ENCODE results near the gene TRPV4. TPM values are rescaled to one million over a fixed set of nuclear protein-coding genes. Genes with fewer than 3 reads are reported as not detected.

The TRPV4 gene
- total and polyA plus RNA-seq, 2 experiments from 2014 or later = 0.66 to 1.1 TPM

- Mint-ChIP-seq H3K27me3 (ENCODE audit: insufficient read depth, low read depth, poor library complexity) (peaks cover 5% of the 10 kb centered on the region), H3K9me3 (no peaks in the 10 kb centered on the region), H3K27ac (no peak overlapping the region), H3K4me3 (no peak overlapping the region), H3K4me1 (peaks cover 2% of the 10 kb centered on the region; the same call in 2 of the 3 replicates), H3K36me3 (ENCODE audit: low read depth) (no peaks in the 10 kb centered on the region)
- H2AFZ ChIP-seq = no peak overlapping the region
- no peaks in the 10 kb centered on the region for H3K36me3 ChIP-seq (ENCODE audit: insufficient read depth)
- no peaks in the 10 kb centered on the region for H3K4me1 ChIP-seq (ENCODE audit: insufficient read depth)
- no peaks in the 10 kb centered on the region for H4K20me1 ChIP-seq (replicated peaks; ENCODE audit: insufficient read depth)
- H3K27ac ChIP-seq (ENCODE audit: low read depth) = no peak overlapping the region
- H3F3A ChIP-seq (replicated peaks; ENCODE audit: low read depth) = no peaks in the 10 kb centered on the region
- 0 out of 2 replicates have a peak, but pooled peaks cover 7% of the 10 kb centered on the region for H3K9me2 ChIP-seq (ENCODE audit: insufficient read depth)
- ATAC-seq (no peak), DNase-seq (ENCODE audit: low spot score) (no peak)
- H3K27me3 ChIP-seq (ENCODE audit: insufficient read depth) = no peaks in the 10 kb centered on the region
- TF ChIP-seq CTCF (conservative IDR thresholded peaks at IDR 0.05; ENCODE audit: low read depth in 2 of 2) (no peak), JUNB (IDR thresholded peaks at IDR 0.05; ENCODE audit: unreplicated experiment) (no peak), EZH2 (IDR thresholded peaks at IDR 0.05; ENCODE audit: low read depth, unreplicated experiment) (no peak), NANOG (IDR thresholded peaks at IDR 0.05; ENCODE audit: borderline replicate concordance) (no peak), STAT1 (IDR thresholded peaks at IDR 0.05; ENCODE audit: unreplicated experiment) (no peak), ZNF462 (CRISPR knock-in tag; IDR thresholded peaks at IDR 0.05) (no peak), POLR2AphosphoS5 (IDR thresholded peaks at IDR 0.05; ENCODE audit: low read depth) (no peak), ZNF331 (CRISPR knock-in tag; IDR thresholded peaks at IDR 0.05; ENCODE audit: low read depth) (no peak), ETS1 (IDR thresholded peaks at IDR 0.05) (no peak), REST (IDR thresholded peaks at IDR 0.05; ENCODE audit: unreplicated experiment) (no peak), ZNF114 (CRISPR knock-in tag; IDR thresholded peaks at IDR 0.05) (no peak)
- no peak overlapping the region for H3K4me3 ChIP-seq
- H3K4me2 ChIP-seq = no peak overlapping the region
- H3K79me2 ChIP-seq (replicated peaks; ENCODE audit: insufficient read depth) = no peaks in the 10 kb centered on the region
Measured at GRCh38 chr12:109816870-109817269, 16.3 kb downstream of the TRPV4 start.

All from GM23338 (cell line).